ENCODE data around the gene POFUT1. TPM values are rescaled to one million over a fixed set of nuclear protein-coding genes. Genes with fewer than 3 reads are reported as not detected.

POFUT1 gene
- total RNA-seq: 43.0 and 46.2 TPM in 2 replicates

DNA sequence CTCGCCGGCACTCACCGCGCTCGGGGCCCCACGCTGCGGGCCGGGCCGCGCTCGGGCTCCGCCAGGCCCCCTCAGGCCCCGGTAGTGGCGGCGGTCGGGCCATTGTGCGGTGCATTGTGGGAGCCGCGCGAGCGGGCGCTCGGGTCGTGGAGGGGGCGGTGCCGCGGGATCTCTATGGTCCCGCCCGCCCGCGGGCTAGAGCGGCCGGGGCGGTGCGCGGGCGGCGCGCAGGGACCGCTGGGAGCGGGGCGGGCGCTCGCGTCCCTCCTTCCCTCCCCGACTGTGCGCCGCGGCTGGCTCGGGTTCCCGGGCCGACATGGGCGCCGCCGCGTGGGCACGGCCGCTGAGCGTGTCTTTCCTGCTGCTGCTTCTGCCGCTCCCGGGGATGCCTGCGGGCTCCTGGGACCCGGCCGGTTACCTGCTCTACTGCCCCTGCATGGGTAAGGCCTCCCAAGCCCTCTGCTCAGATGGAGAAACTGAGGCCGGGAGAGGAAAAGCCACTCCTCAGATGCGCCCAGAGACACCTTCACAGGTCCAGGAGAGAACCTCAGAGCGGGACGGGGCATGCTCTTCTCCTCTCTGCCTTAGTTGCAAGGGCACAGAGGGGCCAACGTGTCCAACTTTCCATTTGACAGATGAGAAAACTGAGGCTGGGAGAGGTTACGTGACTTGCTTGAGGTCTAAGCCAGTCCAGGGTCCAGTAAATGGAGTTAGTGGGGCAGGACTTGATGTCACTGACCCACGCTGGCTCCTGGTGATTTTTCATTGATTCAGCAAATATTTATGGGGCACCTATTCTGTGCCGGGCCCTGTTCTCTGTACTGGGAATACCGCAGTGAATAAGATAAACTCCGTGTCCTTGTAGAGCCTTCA lies at the start of gene POFUT1, which contains the start of gene PLAGL2:
POFUT1 (plus strand) TSS at position 255 of the 873 bp plus-strand sequence; CDS start at position 317, 62 bp downstream.
PLAGL2 (minus strand) TSS at position 118 of the 873 bp plus-strand sequence. CDS start 5,565 bp downstream, outside the sequence.

DNA sequence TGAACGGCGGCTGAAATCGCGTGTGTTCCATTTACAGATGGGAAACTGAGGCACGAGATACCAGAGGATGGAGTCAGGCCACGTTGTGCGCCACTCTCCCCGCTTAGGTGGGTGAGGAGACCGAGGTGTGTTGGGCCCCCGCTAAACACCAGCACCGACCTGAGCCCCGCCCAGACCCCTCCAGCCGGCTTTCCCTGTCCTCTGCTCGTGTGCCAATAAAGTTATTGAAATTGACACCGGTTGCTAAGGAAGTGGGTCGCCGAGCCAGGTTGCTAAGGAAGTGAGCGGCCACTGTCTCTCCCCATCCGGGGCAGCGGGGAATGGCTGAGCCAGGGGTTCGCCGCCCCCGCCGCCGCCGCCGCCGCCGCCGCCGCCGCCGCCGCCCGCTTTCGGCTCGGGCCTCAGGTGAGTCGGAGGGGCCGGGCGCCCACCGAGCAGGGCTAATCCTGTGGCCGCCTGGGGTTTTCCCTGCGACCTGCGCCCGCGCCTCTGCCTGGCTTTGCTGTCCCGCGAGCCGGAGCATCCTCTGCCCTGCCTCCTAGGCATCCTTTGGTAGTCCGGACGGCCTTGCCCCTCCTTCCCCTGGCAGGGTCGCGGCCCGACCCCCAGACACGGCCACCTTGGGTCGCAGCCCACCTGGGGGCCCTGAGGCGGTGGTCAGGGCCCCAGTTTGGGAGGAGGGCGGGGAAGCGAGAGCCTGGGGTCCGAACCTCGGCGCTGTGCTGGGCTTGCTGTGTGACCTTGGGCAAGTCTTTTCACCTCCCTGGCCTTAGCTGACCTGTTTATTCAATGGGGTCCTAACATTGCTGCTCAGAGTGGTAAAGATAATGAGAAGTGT lies 69.9 kb downstream of the POFUT1 start, which contains the start of gene KIF3B:
KIF3B (plus strand) TSS at position 291 of the 838 bp plus-strand sequence. CDS start 32,127 bp downstream, outside the sequence.

Other genes starting within 250 kb of the POFUT1 start
- gene XKR7, start 239.7 kb upstream of the POFUT1 start, total RNA-seq: under 0.01 TPM in 1 of 2 replicates, not detected in the other
- gene CCM2L, start 197.4 kb upstream of the POFUT1 start, total RNA-seq: not detected in 2 replicates
- not detected in 2 replicates for gene HCK, start 155.6 kb upstream of the POFUT1 start, total RNA-seq
- gene TM9SF4, start 98.2 kb upstream of the POFUT1 start, total RNA-seq: 24.9 and 28.1 TPM in 2 replicates
- gene PLAGL2, start 137 bp upstream of the POFUT1 start, total RNA-seq: 3.5 and 3.6 TPM in 2 replicates
- 16.5 and 17.5 TPM in 2 replicates for gene KIF3B, start 69.8 kb downstream of the POFUT1 start, total RNA-seq
- 20.5 and 22.6 TPM in 2 replicates for gene ASXL1, start 150.5 kb downstream of the POFUT1 start, total RNA-seq

All from bronchus fibroblast of lung (primary cell).